WI38 (cell line): ENCODE data around the gene HHAT.
"Not testable (repeated sequence)": the region's sequence is repeated elsewhere in the genome, so short reads cannot be mapped to it uniquely, and the experiment has no call there.

Experiments used
- H3K4me3 ChIP-seq: 2 replicates; pipeline ENCODE4 v1.5.1; 2011; ENCODE audit warnings: low read depth, mild to moderate bottlenecking, control low read depth, low read length
- TF ChIP-seq, protein P1 (sequence below): IDR thresholded peaks from 2 replicates; pipeline ENCODE4 v1.5.1; 2012; ENCODE audit warnings: low read depth, mild to moderate bottlenecking, control low read depth, low read length

Gene HHAT

DNA sequence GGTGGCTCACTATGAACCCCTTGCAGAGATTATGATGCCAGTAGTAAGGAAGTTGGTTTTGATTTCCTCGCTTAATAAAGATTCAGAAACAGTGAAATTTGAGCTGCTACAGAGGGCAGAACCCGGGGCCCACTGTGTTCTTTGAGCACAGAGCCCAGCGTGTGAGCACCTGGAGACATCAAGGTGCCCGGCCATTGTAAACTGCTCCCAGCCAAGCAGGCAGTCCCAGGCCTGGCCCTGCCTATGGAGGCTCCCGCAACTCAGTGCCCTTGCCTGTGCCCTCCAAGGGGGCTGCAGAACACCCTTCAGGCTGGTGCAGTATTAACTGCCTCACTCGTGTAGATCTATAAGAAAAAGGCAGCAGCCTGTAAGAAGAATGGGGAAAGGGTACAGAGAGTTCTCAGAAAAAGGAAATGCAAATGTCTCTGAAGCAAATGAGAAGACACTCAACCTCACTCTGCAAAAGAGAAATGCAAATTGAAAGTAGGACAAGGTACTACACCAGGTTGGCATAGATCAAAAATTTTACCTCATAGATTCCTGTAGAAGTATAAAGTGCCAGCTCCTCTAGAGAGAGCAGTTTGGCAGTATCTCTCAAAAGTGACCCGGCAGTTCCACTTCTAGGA, 323.7 kb downstream of the HHAT start:
- no peak overlapping the region for H3K4me3 ChIP-seq
- TF ChIP-seq, protein P1, sequence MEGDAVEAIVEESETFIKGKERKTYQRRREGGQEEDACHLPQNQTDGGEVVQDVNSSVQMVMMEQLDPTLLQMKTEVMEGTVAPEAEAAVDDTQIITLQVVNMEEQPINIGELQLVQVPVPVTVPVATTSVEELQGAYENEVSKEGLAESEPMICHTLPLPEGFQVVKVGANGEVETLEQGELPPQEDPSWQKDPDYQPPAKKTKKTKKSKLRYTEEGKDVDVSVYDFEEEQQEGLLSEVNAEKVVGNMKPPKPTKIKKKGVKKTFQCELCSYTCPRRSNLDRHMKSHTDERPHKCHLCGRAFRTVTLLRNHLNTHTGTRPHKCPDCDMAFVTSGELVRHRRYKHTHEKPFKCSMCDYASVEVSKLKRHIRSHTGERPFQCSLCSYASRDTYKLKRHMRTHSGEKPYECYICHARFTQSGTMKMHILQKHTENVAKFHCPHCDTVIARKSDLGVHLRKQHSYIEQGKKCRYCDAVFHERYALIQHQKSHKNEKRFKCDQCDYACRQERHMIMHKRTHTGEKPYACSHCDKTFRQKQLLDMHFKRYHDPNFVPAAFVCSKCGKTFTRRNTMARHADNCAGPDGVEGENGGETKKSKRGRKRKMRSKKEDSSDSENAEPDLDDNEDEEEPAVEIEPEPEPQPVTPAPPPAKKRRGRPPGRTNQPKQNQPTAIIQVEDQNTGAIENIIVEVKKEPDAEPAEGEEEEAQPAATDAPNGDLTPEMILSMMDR: no peak

DNA sequence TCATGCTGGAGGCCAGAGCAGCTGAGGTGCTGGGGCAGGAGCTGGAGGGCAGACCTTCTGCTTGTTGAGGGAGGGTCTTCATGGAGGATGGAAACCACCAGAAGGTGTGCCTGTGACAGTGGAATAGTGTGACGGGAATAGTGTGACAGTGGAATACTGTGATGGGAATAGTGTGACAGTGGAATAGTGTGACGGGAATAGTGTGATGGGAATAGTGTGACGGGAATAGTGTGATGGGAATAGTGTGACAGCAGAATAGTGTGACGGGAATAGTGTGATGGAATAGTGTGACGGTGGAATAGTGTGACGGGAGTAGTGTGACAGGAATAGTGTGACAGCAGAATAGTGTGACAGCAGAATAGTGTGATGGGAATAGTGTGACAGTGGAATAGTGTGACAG, 325.1 kb downstream of the HHAT start:
- H3K4me3 ChIP-seq: no peak overlapping the region
- TF ChIP-seq, protein P1: no peak

DNA sequence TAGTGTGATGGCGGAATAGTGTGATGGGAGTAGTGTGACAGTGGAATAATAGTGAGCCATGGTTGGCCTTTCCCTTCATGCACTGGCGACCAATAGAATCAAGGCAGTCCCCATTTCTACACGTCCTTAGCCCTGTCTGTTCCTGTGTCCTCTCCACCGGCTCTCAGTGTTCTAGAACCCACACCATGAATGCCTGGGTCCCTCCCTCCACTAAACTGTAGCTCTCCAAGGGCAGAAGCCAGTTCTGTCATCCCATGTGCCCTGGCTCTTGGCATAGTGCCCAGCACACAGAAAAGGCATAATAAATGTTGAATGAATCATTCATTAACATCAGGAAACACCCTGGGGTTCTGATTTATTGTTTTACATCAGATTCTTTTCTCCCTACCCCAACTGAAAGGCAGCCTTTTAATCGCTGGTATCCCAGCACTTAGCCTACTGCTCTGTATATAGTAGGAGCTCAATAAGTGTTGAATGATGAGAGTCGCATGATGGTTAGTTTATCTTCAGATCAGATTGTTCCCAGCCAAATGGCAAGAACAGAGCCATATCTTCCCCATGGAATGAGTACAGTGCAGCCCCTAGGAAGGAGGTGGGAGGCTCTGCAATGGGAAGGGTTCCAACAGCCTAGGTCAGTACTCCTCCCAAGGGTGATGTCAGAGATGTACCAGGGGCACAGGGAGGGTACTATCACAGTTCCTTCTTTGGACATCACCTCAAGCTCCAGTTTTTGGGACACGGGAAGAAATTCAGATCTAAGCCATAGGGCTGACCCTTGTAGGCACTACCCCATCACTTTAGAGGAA, 325.7 kb downstream of the HHAT start:
- TF ChIP-seq, protein P1: no peak
- no peak overlapping the region for H3K4me3 ChIP-seq

DNA sequence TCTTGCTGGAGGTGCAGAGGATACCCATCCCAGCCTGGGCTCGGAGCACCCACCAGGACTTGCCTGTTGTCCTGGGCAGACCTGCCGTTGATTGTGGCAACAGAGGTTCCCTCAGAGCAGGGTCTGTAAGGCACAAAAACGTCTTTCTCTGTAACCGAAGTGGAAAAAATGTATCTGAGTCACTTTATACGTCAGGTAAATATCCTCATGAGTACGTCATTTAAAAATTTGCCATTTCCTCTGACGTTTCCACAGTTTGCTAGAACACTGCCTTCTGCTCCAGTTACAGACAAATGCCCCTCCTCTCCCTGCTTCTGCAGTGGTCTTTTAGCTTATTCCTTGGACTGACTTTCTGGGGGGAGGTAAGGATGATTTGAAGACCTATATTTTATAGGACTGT, 326.8 kb downstream of the HHAT start:
- no peak overlapping the region for H3K4me3 ChIP-seq
- TF ChIP-seq, protein P1: no peak

DNA sequence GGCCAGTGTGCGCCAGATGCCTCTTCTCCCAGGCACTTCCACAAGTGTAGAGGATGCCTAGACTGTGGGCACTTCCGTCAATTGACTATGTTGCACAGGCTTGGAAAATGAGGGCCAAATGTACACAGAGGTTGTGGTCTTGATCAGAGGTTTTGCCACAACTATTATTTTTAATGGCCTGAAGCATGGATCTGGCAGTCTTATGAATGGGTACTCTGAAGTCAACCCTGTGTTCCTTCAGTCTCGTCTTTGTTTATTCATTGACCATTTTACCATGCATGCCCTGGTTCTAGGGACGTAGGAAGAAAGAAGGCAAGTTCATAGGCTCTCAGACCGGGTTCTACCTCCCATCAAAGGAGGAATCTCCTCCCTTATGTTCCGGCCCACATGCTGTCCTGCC, 329.1 kb downstream of the HHAT start:
- TF ChIP-seq, protein P1: no peak
- H3K4me3 ChIP-seq: no peak overlapping the region

DNA sequence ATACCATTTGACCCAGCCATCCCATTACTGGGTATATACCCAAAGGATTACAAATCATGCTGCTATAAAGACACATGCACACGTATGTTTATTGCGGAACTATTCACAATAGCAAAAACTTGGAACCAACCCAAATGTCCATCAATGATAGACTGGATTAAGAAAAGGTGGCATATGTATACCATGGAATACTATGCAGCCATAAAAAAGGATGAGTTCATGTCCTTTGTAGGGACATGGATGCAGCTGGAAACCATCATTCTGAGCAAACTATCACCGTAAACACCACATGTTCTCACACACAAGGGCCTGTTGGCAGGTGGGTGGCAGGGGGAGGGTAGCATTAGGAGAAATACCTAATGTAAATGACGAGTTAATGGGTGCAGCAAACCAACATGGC, 332.8 kb downstream of the HHAT start:
- not testable (repeated sequence) for H3K4me3 ChIP-seq

DNA sequence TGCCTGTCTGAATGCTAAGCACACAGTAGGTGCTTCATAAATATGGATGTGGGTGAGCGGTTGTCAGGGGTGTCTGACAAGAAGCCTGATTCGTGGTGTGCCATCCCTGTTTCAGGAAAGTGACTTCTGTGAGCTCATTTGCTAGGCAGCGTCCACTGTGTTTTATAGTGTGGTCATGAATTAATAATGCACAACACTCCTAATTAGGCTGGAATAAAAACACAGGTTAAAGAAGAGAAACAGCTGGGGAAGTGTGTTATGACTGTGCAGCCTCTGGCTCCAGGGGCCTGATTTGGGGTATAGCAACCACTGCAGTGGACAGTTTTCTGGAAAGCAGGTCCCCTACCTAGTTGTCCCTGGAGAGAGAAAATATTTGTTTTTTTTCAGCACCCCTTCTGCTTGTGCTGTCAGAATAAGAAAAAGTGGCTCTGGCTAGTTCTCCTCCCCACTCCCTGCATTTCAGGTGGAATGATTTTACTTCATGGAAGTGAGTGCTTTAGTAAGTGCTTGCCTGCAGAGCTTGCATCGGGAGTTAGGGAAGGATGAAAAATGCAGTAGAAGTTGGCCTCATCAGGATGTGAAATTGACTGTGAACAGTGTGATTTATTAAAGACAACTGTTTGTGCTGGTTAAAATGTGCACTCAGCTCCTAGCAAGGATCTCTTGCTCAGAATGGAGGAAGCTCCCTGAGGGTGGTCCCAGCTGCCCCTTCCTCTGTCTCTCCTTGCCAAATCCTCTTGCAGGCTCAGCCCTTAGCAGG, 333.8 kb downstream of the HHAT start:
- no peak overlapping the region for H3K4me3 ChIP-seq
- TF ChIP-seq, protein P1: no peak
